ENCODE data around the gene SYT11.
"Not testable (repeated sequence)": the region's sequence is repeated elsewhere in the genome, so short reads cannot be mapped to it uniquely, and the experiment has no call there.

Gene SYT11

GRCh38 chr1:155833665-155834295 is 25.6 kb upstream of the SYT11 start:
- TF ChIP-seq CTCF (IDR thresholded peaks at IDR 0.05; ENCODE audit: low read depth, low read length, missing control alignments): no peak
- no peak overlapping the region for H3K4me3 ChIP-seq (replicated peaks; ENCODE audit: low read depth, low read length)

GRCh38 chr1:155834296-155834926 is 25.0 kb upstream of the SYT11 start:
- no peak for TF ChIP-seq CTCF (IDR thresholded peaks at IDR 0.05; ENCODE audit: low read depth, low read length, missing control alignments)
- DNase-seq (ENCODE audit: extremely low read depth, low read depth): no peak

More at GRCh38 chr1:155833665-155834295, 25.6 kb upstream of the SYT11 start:
- DNase-seq (ENCODE audit: extremely low read depth, low read depth): no peak

GRCh38 chr1:155834927-155835399 is 24.4 kb upstream of the SYT11 start:
- H3K4me3 ChIP-seq (replicated peaks; ENCODE audit: low read depth, low read length): not testable (repeated sequence)

More at GRCh38 chr1:155834296-155834926, 25.0 kb upstream of the SYT11 start:
- H3K4me3 ChIP-seq (replicated peaks; ENCODE audit: low read depth, low read length): no peak overlapping the region

GRCh38 chr1:155835548-155835947 is 23.8 kb upstream of the SYT11 start:
- DNase-seq (ENCODE audit: extremely low read depth, low read depth): no peak
- no peak overlapping the region for H3K4me3 ChIP-seq (replicated peaks; ENCODE audit: low read depth, low read length)
- no peak for TF ChIP-seq CTCF (IDR thresholded peaks at IDR 0.05; ENCODE audit: low read depth, low read length, missing control alignments)

More at GRCh38 chr1:155834927-155835399, 24.4 kb upstream of the SYT11 start:
- not testable (repeated sequence) for DNase-seq (ENCODE audit: extremely low read depth, low read depth)

- H3K4me3 ChIP-seq (replicated peaks; ENCODE audit: low read depth, low read length): no peak overlapping the region
- TF ChIP-seq CTCF (IDR thresholded peaks at IDR 0.05; ENCODE audit: low read depth, low read length, missing control alignments): no peak
- no peak for DNase-seq (ENCODE audit: extremely low read depth, low read depth)
Measured at GRCh38 chr1:155840386-155840785, 19.0 kb upstream of the SYT11 start.

- no peak for DNase-seq (ENCODE audit: extremely low read depth, low read depth)
- TF ChIP-seq CTCF (IDR thresholded peaks at IDR 0.05; ENCODE audit: low read depth, low read length, missing control alignments): no peak
- H3K4me3 ChIP-seq (replicated peaks; ENCODE audit: low read depth, low read length): no peak overlapping the region
Measured at GRCh38 chr1:155844860-155845421, 14.4 kb upstream of the SYT11 start.

- no peak for TF ChIP-seq CTCF (IDR thresholded peaks at IDR 0.05; ENCODE audit: low read depth, low read length, missing control alignments)
- no peak for DNase-seq (ENCODE audit: extremely low read depth, low read depth)
- no peak overlapping the region for H3K4me3 ChIP-seq (replicated peaks; ENCODE audit: low read depth, low read length)
Measured at GRCh38 chr1:155847823-155848529, 11.4 kb upstream of the SYT11 start.
